Sigmoid colon (tissue), 7 donors: Measurements from ENCODE around the gene ZBTB4. TPM values are rescaled to one million over a fixed set of nuclear protein-coding genes. Genes with fewer than 3 reads are reported as not detected.

Experiments
- DNase-seq: peaks from one replicate; pipeline ENCODE4 v3.0.0-alpha.2; 2019
- H3K27ac ChIP-seq, 4 donors: fragments of 200-600 bp; sonication (generic); one replicate each; pipeline ENCODE4 v1.5.1; 2016 to 2019; ENCODE audit warnings: mild to moderate bottlenecking in 1 of 4
- H3K27me3 ChIP-seq, 3 donors: fragments of 200-600 bp; sonication (generic); one replicate each; pipeline ENCODE4 v1.5.1; 2019; ENCODE audit warnings: mild to moderate bottlenecking in 1 of 3
- H3K36me3 ChIP-seq, 4 donors: fragments of 200-600 bp; sonication (generic); one replicate each; pipeline ENCODE4 v1.5.1; 2016 to 2019
- H3K4me1 ChIP-seq, 4 donors: fragments of 200-600 bp; sonication (generic); one replicate each; pipeline ENCODE4 v1.5.1; 2017 to 2019
- H3K4me3 ChIP-seq, 4 donors: fragments of 200-600 bp; sonication (generic); one replicate each; pipeline ENCODE4 v1.5.1; 2017 to 2019; ENCODE audit warnings: mild to moderate bottlenecking in 2 of 4, moderate library complexity in 1 of 4
- H3K9me3 ChIP-seq, 4 donors: fragments of 200-600 bp in 3 of 4; sonication (generic) in 3 of 4; one replicate each; pipeline versions ENCODE4 v1.5.1 to v1.6.1; 2013 to 2019
- EP300 ChIP-seq, 4 donors: sonication (generic); formaldehyde crosslinking; IDR thresholded peaks; one replicate each; pipeline ENCODE4 v1.6.1; 2017; ENCODE audit warnings: antibody characterized with exemption in 4 of 4
- POLR2A ChIP-seq, 2 donors: fragments of 450-650 bp; IDR thresholded peaks; one replicate each; pipeline ENCODE4 v1.6.1; 2016; ENCODE audit warnings: antibody characterized with exemption in 2 of 2, mild to moderate bottlenecking in 2 of 2, moderate library complexity in 2 of 2
- POLR2AphosphoS5 ChIP-seq, 4 donors: sonication (generic); formaldehyde crosslinking; IDR thresholded peaks; one replicate each; pipeline ENCODE4 v1.6.1; 2017; ENCODE audit warnings: antibody characterized with exemption in 4 of 4
- WGBS, 2 donors: extraction: QIAGEN DNeasy Blood & Tissue Kit; methylation state at CpG; one replicate each; pipeline ENCODE4 v1.1.7; 2013; 5-methylcytosine and 5-hydroxymethylcytosine counted together
- intact Hi-C: fragments of 100-400 bp; cut with DNase I; formaldehyde crosslinking; loops from one replicate; pipeline ENCODE4 v1.15.1; 2023
- polyA plus RNA-seq, 3 donors: library from polyadenylated mRNA; stranded (reverse); fragments of 200-250 nt; gene quantifications; one replicate each; pipeline ENCODE4 v1.2.3, GENCODE V29; 2013
- total RNA-seq, 4 donors: library from RNA; depleted of rRNA; stranded (reverse); fragments of >200 nt; gene quantifications; one replicate each; pipeline ENCODE4 v1.1.0, GENCODE V29; 2016
- TF ChIP-seq, protein P1 (sequence below), 4 experiments: fragments of 450-650 bp in 3 of 4; fragments of 200-600 bp in 1 of 4; IDR thresholded peaks; one replicate each; pipeline ENCODE4 v1.5.1; 2016 to 2019; ENCODE audit warnings: antibody characterized with exemption in 4 of 4, mild to moderate bottlenecking in 3 of 4, moderate library complexity in 2 of 4
- donor health status: healthy with polysubstance abuse.
- donor health status: Bipolar disorder and iron deficiency.
- donor health status: healthy.

ZBTB4 gene
- total RNA-seq, result 10 to 100 TPM; 42.5 to 56.5 (median 45.3) TPM
- 10 to 100 TPM in 2 of 3 donors, 1 to 10 TPM in 1; 5.5 to 19.6 (median 12.0) TPM for polyA plus RNA-seq

DNA sequence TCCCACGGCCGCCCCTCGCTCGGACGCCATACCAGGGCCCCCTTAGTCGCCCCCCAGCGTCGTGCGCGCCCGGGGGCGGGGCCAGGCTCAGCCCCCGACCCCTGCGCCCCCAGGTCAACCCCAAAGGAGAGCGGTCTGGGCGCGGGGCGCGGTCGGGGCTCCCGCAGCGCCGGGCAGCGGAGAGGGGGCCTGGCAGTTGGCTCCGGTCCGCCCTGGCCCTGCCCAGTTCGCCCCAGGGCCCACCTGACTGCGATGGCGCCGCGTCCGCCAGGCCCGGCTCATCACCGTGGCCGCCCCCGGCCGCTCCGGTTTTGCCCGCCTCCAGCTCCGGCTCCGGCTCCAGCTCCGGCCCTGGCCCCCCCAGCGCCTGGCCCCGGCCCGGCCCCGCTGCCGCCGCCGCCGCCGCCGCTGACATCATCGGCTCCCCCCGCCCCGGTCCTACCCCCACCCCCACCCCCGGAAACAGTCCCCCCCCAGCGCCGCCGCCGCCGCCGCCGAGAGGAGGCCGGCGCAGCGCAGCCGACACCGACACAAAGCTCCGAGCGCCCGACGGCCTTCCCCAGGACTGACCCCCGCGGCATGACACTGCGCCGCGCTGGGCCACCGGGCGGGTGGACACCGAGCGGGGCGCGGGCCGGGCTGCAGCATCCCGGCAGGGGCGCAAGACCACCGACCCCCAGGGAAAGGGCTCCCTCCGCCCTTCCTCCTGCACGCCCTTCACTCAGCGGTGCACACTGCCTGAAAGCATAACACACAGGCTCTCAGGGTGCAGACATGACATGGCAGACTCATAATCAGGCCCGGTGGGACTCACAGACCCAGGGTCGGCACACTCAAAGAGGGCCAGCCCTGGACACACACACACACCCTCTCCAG is at the start of gene ZBTB4:
TSS of gene ZBTB4 (minus strand) at position 419 of the 876 bp plus-strand sequence. CDS start 12,830 bp downstream, outside the sequence.
- Histone ChIP-seq H3K4me3 (peak within 1 kb of the TSS; percentile 61 to 100 (median 96)), H3K36me3 (no peaks in the 10 kb centered on the region), H3K27ac (peak within 1 kb of the TSS; percentile 94 to 100 (median 100)), H3K27me3 (no peaks in the 10 kb centered on the region), H3K4me1 (peaks cover 0 to 72% (median 60%) of the 10 kb centered on the region in 4 donors), H3K9me3 (no peaks in the 10 kb centered on the region)
- WGBS, 2 donors, result 1% methylated on average over 92 of the region's 92 CpGs
- peak; percentile 82 for DNase-seq
- intact Hi-C loops, result loop anchor here (5.0 to 10.0 kb wide), 2 partner anchors 172 to 355 kb away; partner anchors contain the start of genes EIF5A and KDM6B
- peak; percentile 59 to 66 for TF ChIP-seq POLR2A (IDR thresholded peaks at IDR 0.05)
- peak; percentile 81 to 95 (median 91) for TF ChIP-seq POLR2AphosphoS5 (IDR thresholded peaks at IDR 0.05)
- no peak for TF ChIP-seq EP300 (IDR thresholded peaks at IDR 0.05)
- TF ChIP-seq, protein P1, sequence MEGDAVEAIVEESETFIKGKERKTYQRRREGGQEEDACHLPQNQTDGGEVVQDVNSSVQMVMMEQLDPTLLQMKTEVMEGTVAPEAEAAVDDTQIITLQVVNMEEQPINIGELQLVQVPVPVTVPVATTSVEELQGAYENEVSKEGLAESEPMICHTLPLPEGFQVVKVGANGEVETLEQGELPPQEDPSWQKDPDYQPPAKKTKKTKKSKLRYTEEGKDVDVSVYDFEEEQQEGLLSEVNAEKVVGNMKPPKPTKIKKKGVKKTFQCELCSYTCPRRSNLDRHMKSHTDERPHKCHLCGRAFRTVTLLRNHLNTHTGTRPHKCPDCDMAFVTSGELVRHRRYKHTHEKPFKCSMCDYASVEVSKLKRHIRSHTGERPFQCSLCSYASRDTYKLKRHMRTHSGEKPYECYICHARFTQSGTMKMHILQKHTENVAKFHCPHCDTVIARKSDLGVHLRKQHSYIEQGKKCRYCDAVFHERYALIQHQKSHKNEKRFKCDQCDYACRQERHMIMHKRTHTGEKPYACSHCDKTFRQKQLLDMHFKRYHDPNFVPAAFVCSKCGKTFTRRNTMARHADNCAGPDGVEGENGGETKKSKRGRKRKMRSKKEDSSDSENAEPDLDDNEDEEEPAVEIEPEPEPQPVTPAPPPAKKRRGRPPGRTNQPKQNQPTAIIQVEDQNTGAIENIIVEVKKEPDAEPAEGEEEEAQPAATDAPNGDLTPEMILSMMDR (IDR thresholded peaks at IDR 0.05), result no peak

GRCh38 chr17:7528842-7529241 is 49.4 kb upstream of the ZBTB4 start:
- H3K4me3 ChIP-seq, result no peak overlapping the region
- TF ChIP-seq POLR2AphosphoS5 (IDR thresholded peaks at IDR 0.05) (no peak), EP300 (IDR thresholded peaks at IDR 0.05) (no peak), POLR2A (IDR thresholded peaks at IDR 0.05) (no peak)
- TF ChIP-seq, protein P1 (IDR thresholded peaks at IDR 0.05), result no peak
- no peaks in the 10 kb centered on the region for H3K36me3 ChIP-seq
- no peaks in the 10 kb centered on the region for H3K4me1 ChIP-seq
- intact Hi-C loops, result no loop called here
- H3K27me3 ChIP-seq, result no peaks in the 10 kb centered on the region
- no peak for DNase-seq
- no peak overlapping the region for H3K27ac ChIP-seq
- H3K9me3 ChIP-seq, result no peaks in the 10 kb centered on the region

- no peak for DNase-seq
- Histone ChIP-seq H3K27me3 (no peaks in the 10 kb centered on the region), H3K9me3 (no peaks in the 10 kb centered on the region), H3K4me3 (no peak overlapping the region), H3K27ac (no peak overlapping the region), H3K36me3 (no peaks in the 10 kb centered on the region), H3K4me1 (no peaks in the 10 kb centered on the region)
- intact Hi-C loops, result no loop called here
- 47 to 51% methylated on average over 10 of the region's 10 CpGs for WGBS, 2 donors
- no peak for TF ChIP-seq EP300 (IDR thresholded peaks at IDR 0.05)
- no peak for TF ChIP-seq POLR2AphosphoS5 (IDR thresholded peaks at IDR 0.05)
- TF ChIP-seq, protein P1 (IDR thresholded peaks at IDR 0.05), result peak; percentile 19 to 36 (median 31)
Observed at GRCh38 chr17:7523033-7523432, 43.6 kb upstream of the ZBTB4 start.

DNA sequence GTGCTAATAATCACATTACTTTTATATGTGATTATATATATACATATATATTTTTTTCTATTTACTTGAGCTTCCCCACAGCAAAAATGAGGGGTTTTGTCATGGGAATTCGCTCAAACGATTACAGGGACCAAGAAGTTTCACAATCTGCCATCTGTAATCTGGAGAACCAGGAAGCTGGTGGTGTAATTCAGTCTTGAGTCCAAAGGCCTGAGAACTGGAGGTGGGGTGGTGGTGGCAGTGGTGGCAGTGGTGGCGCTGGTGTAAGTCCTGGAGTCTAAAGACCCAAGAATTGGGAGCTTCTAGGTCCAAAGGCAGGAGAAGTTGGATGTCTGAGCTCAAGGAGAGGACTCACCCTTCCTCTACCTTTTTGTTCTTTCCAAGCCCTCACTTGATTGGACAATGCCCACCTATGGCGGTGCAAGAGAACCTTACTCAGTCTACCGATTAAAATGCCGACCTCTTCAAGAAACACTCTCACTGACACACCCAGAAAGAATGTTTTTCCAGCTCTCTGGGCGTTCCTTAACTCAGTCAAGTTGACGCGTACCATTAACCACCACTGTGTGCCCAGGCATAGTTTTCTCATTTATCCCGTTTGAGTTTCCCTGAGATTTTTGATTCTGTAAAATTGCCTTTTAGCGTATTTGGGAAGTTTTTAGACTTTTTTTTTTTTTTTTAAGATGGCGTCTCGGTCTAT is 36.6 kb upstream of the ZBTB4 start:
- H3K27me3 ChIP-seq, result no peaks in the 10 kb centered on the region
- no peaks in the 10 kb centered on the region for H3K4me1 ChIP-seq
- intact Hi-C loops, result loop anchor here (2.0 to 10.0 kb wide), 2 partner anchors 73 to 169 kb away; partner anchors contain the start of genes TP53 and WRAP53
- H3K27ac ChIP-seq, result no peak overlapping the region
- WGBS, 2 donors, result 75 to 84% methylated on average over 13 of the region's 13 CpGs
- peaks cover 0 to 33% (median 25%) of the 10 kb centered on the region in 4 donors for H3K36me3 ChIP-seq
- no peak overlapping the region for H3K4me3 ChIP-seq
- DNase-seq, result no peak
- no peaks in the 10 kb centered on the region for H3K9me3 ChIP-seq
- no peak for TF ChIP-seq POLR2AphosphoS5 (IDR thresholded peaks at IDR 0.05)
- TF ChIP-seq, protein P1 (IDR thresholded peaks at IDR 0.05), result no peak
- TF ChIP-seq EP300 (IDR thresholded peaks at IDR 0.05), result no peak
- TF ChIP-seq POLR2A (IDR thresholded peaks at IDR 0.05), result no peak
